Measurements from ENCODE around the gene HOXA3. TPM values are rescaled to one million over a fixed set of nuclear protein-coding genes. Genes with fewer than 3 reads are reported as not detected.

HOXA3 gene
- total RNA-seq, 1 donor from 2014 or later, result not detected

- intact Hi-C loops (cut with micrococcal nuclease), result loop anchor here (2.0 to 5.0 kb wide), 2 partner anchors 56 to 147 kb away; partner anchors contain the start of gene EVX1
Measured at GRCh38 chr7:27095050-27095896, 57.1 kb downstream of the HOXA3 start.

DNA sequence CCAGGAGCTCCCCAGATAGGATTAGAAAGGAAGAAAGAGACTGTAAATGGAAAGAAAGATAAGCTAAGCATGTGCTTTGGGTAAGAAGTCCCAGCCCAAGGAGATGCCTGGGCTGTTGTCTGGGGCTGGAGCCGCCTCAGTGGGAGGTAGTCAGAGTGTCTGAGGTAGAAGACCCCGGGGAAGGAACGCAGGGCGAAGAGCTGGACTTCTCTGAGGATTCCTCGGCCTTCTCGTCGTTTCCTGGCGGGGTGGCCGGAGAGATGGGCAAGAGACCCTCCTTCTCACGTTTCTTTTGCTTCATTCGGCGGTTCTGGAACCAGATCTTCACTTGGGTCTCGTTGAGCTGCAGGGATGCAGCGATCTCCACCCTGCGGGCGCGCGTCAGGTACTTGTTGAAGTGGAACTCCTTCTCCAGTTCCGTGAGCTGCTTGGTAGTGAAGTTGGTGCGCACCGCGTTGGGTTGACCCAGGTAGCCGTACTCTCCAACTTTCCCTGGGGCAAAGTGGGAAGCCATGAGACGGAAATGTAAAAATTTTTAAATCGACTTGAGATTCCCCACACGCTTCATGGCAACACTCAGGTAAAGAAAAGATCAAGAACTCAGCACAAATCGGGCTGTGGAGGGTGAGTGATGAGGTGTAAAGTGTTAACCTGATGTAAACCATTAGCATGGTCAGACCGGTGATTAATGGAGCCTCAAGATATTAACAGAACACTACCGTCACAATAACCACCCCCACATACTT lies 57.9 kb downstream of the HOXA3 start:
- intact Hi-C loops (cut with micrococcal nuclease), result loop anchor here (2.0 to 5.0 kb wide), 3 partner anchors 56 to 158 kb away; partner anchors contain the start of gene EVX1

- intact Hi-C loops (cut with micrococcal nuclease), result loop anchor here (5.0 kb wide), 1 partner anchor 159 kb away; no protein-coding TSS in a partner anchor
Measured at GRCh38 chr7:27093184-27093895, 59.0 kb downstream of the HOXA3 start.

GRCh38 chr7:27092819-27093110 lies 59.6 kb downstream of the HOXA3 start:
- intact Hi-C loops (cut with micrococcal nuclease), result loop anchor here (5.0 kb wide), 1 partner anchor 160 kb away; no protein-coding TSS in a partner anchor

DNA sequence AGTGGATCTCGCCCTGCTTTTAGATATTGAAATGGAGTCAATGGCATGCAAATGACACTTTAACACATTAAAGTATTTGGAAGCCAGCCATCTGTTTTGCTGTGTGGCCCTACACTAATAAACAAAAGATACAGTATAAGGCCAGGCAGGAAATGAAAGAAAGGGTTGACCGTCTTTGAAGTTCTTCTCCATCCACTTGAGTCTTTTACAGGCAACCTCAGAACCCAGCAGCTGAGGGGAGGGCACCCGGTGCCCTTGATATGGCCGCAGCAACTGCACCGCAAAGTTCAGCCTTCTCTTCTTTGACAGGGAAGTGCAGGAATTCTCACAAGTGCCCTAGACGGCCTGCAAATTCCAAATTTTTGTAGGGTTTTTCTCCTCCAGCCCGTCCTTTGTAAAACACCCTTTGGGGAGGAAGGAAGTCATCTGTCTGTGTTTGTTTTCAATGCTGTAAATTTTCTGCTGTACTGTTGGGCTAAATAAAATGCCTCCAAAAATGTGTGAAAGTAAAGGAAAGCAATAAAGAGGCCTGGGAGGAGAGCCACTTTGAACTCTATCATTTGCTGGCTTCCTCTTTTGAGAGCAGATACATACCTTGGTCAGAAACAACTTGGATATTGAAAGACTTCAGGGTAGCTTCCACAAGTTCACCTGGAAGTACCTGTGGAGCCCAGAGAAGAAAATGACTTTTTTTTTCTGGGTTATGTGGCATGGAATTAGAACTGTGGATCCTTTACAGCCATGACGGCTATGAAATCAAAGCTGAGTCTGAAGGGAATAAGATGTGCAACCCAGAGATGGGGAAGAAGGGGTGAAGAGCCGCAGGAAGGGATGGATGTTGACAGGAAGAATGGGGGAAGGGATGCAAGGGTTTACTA lies 60.2 kb downstream of the HOXA3 start:
- intact Hi-C loops (cut with micrococcal nuclease), result loop anchor here (5.0 kb wide), 1 partner anchor 160 kb away; no protein-coding TSS in a partner anchor

GRCh38 chr7:27091105-27091504 lies 61.3 kb downstream of the HOXA3 start:
- intact Hi-C loops (cut with micrococcal nuclease), result loop anchor here (5.0 kb wide), 1 partner anchor 161 kb away; no protein-coding TSS in a partner anchor

DNA sequence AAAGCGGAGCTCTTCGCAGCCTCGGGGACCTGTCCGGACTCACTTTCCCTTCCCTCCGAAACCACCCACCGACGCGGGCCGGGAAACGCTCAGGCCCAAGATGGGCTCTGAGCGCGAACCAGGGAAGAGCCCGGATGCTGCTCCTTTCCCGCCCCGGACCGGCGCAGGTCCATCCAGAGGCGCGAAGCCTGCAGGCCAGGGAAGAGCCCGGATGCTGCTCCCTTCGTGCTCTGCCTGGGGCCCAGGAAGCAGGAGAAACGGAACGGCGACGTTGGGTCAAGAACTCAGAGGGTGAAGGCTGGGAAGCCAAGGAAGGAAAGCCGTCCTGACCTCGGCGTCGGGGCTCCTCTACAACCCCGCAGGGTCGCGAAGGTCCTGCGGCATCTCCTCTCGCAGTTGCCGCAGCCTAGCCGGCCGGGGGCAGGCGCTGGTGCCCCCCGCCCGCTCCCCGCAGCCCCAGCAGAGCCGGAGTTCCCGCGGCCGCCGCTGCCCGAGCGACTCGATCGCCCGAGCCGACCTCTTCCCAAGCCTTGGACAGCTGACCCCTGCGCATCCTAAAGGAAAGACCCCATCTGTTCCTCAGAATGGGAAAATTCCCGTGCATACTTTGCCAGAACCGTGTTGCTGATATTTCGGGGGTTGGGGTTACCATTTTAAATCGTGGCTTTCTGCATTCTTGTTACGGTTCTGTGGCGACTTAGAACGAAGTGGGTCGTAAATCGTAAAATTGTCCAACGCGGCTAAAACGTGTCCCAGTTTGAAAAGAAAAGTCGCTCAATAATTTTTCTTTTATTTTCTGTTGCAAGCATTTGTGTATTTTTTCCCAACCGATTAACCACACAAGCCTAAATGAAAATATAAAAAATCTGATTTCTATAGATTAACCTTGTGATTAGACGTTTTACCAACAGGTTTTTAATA lies 64.1 kb downstream of the HOXA3 start:
- intact Hi-C loops (cut with micrococcal nuclease), result no loop called here

DNA sequence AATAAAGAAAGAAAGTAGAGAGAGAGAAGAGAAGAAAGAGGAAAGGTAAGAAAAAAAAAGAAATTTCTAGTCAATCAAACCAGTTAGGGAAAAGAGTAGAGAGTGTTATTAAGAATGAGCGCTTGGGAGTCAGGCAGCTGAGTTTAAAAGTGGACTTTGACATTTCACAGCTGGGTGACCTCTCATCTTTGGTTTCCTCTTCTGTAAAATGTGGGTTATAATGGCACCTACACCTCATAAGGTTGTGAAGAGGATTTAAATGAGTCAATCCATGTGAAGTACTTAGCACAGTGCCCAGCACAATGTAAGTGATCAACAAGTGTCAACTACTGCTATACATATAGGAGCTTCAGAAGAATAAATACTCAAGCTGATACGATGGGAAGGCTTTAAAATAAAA lies 68.7 kb downstream of the HOXA3 start:
- intact Hi-C loops (cut with micrococcal nuclease), result no loop called here

GRCh38 chr7:27082171-27082570 lies 70.2 kb downstream of the HOXA3 start:
- intact Hi-C loops (cut with micrococcal nuclease), result no loop called here

- intact Hi-C loops (cut with micrococcal nuclease), result no loop called here
Measured at GRCh38 chr7:27080844-27081436, 71.4 kb downstream of the HOXA3 start.

DNA sequence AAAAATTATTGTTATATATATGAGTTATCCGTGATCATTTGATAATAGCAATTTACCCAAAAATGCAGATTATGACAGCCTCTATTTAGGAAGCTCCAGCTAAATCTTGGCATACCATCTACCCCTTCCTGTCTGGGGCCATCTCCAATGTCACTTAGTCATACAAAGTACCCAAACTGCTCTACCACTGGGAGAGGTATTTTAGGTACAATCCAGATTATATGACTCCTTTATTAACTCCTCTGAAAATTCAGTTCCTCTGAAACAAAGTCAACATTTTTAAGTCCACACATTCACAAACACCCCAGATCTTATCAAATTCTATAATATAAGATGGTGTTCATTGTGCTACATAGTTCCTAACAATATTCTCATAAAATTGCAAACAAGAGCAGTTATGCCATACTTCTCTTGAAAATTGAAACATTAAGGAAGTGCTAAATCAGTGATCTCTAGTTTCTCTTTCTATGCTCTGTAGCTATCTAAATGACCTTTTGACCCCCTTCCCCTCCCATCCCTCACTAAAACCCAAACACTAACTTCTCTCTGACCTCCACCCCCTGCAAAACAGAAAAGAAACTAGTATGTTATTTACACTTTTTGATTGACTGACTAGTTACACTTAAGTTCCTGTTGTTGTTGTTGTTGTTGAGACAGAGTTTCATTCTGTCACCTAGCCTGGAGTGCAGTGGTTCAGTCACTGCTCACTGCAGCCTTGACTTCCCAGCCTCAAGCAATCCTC lies 73.0 kb downstream of the HOXA3 start:
- intact Hi-C loops (cut with micrococcal nuclease), result no loop called here

- intact Hi-C loops (cut with micrococcal nuclease), result no loop called here
Measured at GRCh38 chr7:27078616-27079233, 73.7 kb downstream of the HOXA3 start.

GRCh38 chr7:27073076-27073475 lies 79.3 kb downstream of the HOXA3 start:
- intact Hi-C loops (cut with micrococcal nuclease), result no loop called here

- intact Hi-C loops (cut with micrococcal nuclease), result no loop called here
Measured at GRCh38 chr7:27071622-27072390, 80.6 kb downstream of the HOXA3 start.

DNA sequence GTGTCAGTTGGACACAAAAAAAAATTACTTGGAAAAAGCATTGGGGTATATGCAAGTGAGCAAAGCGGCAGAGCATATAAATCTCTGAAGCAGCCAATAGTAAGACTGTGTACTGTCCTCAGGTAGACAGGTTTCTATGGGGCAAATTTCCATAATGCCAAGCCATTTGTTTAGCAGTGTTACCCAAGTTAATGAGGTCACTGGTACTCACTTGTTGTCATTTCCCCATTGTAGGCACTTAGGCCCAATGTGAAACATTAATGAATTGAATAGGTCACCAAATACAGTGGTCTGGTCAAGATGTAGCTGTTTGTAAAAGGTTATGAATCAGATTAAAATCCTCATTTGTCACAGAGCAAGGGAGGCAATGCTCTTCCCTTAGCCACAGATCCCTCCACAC lies 84.1 kb downstream of the HOXA3 start:
- intact Hi-C loops (cut with micrococcal nuclease), result no loop called here

DNA sequence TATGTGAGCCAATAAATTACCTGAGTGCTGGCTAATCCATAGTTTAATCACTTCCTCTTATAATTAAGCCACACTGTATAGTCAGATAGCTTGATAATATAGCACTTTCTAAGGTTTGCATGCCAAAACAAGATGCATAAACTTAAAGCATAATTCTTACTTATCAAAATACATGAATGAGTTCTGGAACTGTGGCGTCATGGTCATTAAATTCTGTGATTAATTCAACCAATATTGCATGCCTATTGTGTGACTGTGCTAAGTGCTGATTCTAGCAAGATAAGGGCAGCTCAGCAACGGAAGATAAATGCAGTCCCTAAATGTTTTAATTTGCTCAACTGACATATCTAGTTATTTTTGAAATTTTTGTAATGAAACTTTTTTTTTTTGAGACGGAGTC lies 86.2 kb downstream of the HOXA3 start:
- intact Hi-C loops (cut with micrococcal nuclease), result no loop called here

GRCh38 chr7:27065709-27066108 lies 86.7 kb downstream of the HOXA3 start:
- intact Hi-C loops (cut with micrococcal nuclease), result no loop called here

All from T-helper 1 cell treated with Interleukin-12 subunit alpha and Interleukin-12 subunit beta and Interleukin-4 antibody, amounts not matched to agents 30 ng/mL and 1 ng/mL, for 36 hours (primary cell).